ENCODE measurements around the gene TINAGL1. TPM values are rescaled to one million over a fixed set of nuclear protein-coding genes. Genes with fewer than 3 reads are reported as not detected.

The TINAGL1 gene
- total and polyA plus RNA-seq, 2 experiments from 2014 or later, result 1.1 to 3.5 TPM

- Histone ChIP-seq H3K27me3 (replicated peaks; ENCODE audit: insufficient read depth) (no peaks in the 10 kb centered on the region), H3K79me2 (ENCODE audit: insufficient read depth) (no peaks in the 10 kb centered on the region), H3K9me3 (ENCODE audit: low read depth) (no peaks in the 10 kb centered on the region), H3K27ac (peak overlapping the region; percentile 53), H3K9me2 (ENCODE audit: insufficient read depth) (no peaks in the 10 kb centered on the region), H3K36me3 (ENCODE audit: low read depth) (0 out of 2 replicates have a peak, but pooled peaks cover 14% of the 10 kb centered on the region), H3F3A (ENCODE audit: insufficient read depth) (peaks cover 16% of the 10 kb centered on the region), H3K9ac (peak overlapping the region; percentile 20; the same call in 1 of the 2 replicates), H3K4me2 (ENCODE audit: unreplicated experiment) (no peak overlapping the region), H4K20me1 (ENCODE audit: insufficient read depth) (no peaks in the 10 kb centered on the region), H3K4me1 (ENCODE audit: insufficient read depth) (peaks cover 27% of the 10 kb centered on the region), H2AFZ (no peak overlapping the region), H3K4me3 (no peak overlapping the region)
- TF ChIP-seq EZH2 (IDR thresholded peaks at IDR 0.05; ENCODE audit: insufficient read depth, poor library complexity, severe bottlenecking) (no peak), EZH2phosphoT487 (IDR thresholded peaks at IDR 0.05; ENCODE audit: insufficient read depth, low read depth) (no peak)
- 0 to 71% methylated on average over 1 to 4 of the region's 4 CpGs for WGBS, 2 experiments (ENCODE audit: low coverage in 1 of 2, low lambda C conversion rate in 2 of 2, missing lambda C conversion rate in 2 of 2)
- in situ Hi-C loops (cut with MboI), result no loop called here
- peak; percentile 88 for DNase-seq
These were observed 49.4 kb downstream of the TINAGL1 start for GRCh38 chr1:31625561-31626222.

GRCh38 chr1:31626223-31627207, 50.2 kb downstream of the TINAGL1 start:
- Histone ChIP-seq H3K27ac (peak overlapping the region; percentile 53), H3K9me3 (ENCODE audit: low read depth) (no peaks in the 10 kb centered on the region), H3K4me2 (ENCODE audit: unreplicated experiment) (peak overlapping the region; percentile 58), H3K79me2 (ENCODE audit: insufficient read depth) (no peaks in the 10 kb centered on the region), H3F3A (ENCODE audit: insufficient read depth) (peaks cover 16% of the 10 kb centered on the region), H3K36me3 (ENCODE audit: low read depth) (0 out of 2 replicates have a peak, but pooled peaks cover 17% of the 10 kb centered on the region), H4K20me1 (ENCODE audit: insufficient read depth) (no peaks in the 10 kb centered on the region), H3K9ac (peak overlapping the region; percentile 20; the same call in 1 of the 2 replicates), H2AFZ (no peak overlapping the region), H3K27me3 (replicated peaks; ENCODE audit: insufficient read depth) (no peaks in the 10 kb centered on the region), H3K4me3 (no peak overlapping the region), H3K4me1 (ENCODE audit: insufficient read depth) (peaks cover 27% of the 10 kb centered on the region), H3K9me2 (ENCODE audit: insufficient read depth) (no peaks in the 10 kb centered on the region)
- no peak for TF ChIP-seq EZH2phosphoT487 (IDR thresholded peaks at IDR 0.05; ENCODE audit: insufficient read depth, low read depth)
- no peak for TF ChIP-seq EZH2 (IDR thresholded peaks at IDR 0.05; ENCODE audit: insufficient read depth, poor library complexity, severe bottlenecking)
- peak; percentile 73 for DNase-seq
- WGBS, 2 experiments (ENCODE audit: low coverage in 1 of 2, low lambda C conversion rate in 2 of 2, missing lambda C conversion rate in 2 of 2), result 15 to 20% methylated on average over 20 to 23 of the region's 23 CpGs
- in situ Hi-C loops (cut with MboI), result no loop called here

GRCh38 chr1:31627301-31627929, 51.1 kb downstream of the TINAGL1 start:
- H3K36me3 ChIP-seq (ENCODE audit: low read depth), result peaks cover 25% of the 10 kb centered on the region; the same call in 1 of the 2 replicates
- WGBS, 2 experiments (ENCODE audit: low coverage in 1 of 2, low lambda C conversion rate in 2 of 2, missing lambda C conversion rate in 2 of 2), result 27 to 29% methylated on average over 8 to 13 of the region's 13 CpGs

More at GRCh38 chr1:31627301-31627929, 51.1 kb downstream of the TINAGL1 start:
- H3F3A ChIP-seq (ENCODE audit: insufficient read depth), result peaks cover 16% of the 10 kb centered on the region
- no peaks in the 10 kb centered on the region for H3K27me3 ChIP-seq (replicated peaks; ENCODE audit: insufficient read depth)
- H3K4me1 ChIP-seq (ENCODE audit: insufficient read depth), result peaks cover 27% of the 10 kb centered on the region
- no peaks in the 10 kb centered on the region for H4K20me1 ChIP-seq (ENCODE audit: insufficient read depth)
- TF ChIP-seq EZH2phosphoT487 (IDR thresholded peaks at IDR 0.05; ENCODE audit: insufficient read depth, low read depth), result no peak
- no peak for TF ChIP-seq EZH2 (IDR thresholded peaks at IDR 0.05; ENCODE audit: insufficient read depth, poor library complexity, severe bottlenecking)
- H3K9ac ChIP-seq, result peak overlapping the region; percentile 9; the same call in 1 of the 2 replicates
- no peak overlapping the region for H2AFZ ChIP-seq
- H3K9me3 ChIP-seq (ENCODE audit: low read depth), result no peaks in the 10 kb centered on the region
- H3K79me2 ChIP-seq (ENCODE audit: insufficient read depth), result no peaks in the 10 kb centered on the region
- no peak for DNase-seq
- peak overlapping the region; percentile 53 for H3K27ac ChIP-seq
- no peak overlapping the region for H3K4me3 ChIP-seq
- no peak overlapping the region for H3K4me2 ChIP-seq (ENCODE audit: unreplicated experiment)
- in situ Hi-C loops (cut with MboI), result no loop called here
- no peaks in the 10 kb centered on the region for H3K9me2 ChIP-seq (ENCODE audit: insufficient read depth)
